ENCODE data around the gene IL19.

GRCh38 chr1:206751891-206752290, 18.7 kb upstream of the IL19 start:
- TF ChIP-seq CTCF (IDR thresholded peaks at IDR 0.05) (no peak), POLR2A (IDR thresholded peaks at IDR 0.05) (no peak)

Data from lower leg skin (tissue), 3 donors.